Thoracic aorta (tissue), 2 donors: Measurements from ENCODE around the gene UBR4. TPM values are rescaled to one million over a fixed set of nuclear protein-coding genes. Genes with fewer than 3 reads are reported as not detected.
A peak's percentile ranks its signal among the peaks of the same experiment; 100 is the strongest.

Source experiments
- ATAC-seq: fragments of 150-250 bp; one replicate; pipeline ENCODE4 v1.8.0; 2017; ENCODE audit warnings: low read depth; ENCODE audit not compliant: insufficient number of reproducible peaks, low FRiP score
- DNase-seq: peaks from one replicate; pipeline ENCODE4 v3.0.0-alpha.2; 2020; ENCODE audit warnings: low spot score
- H3K27ac ChIP-seq, 2 donors: fragments of 200-600 bp; sonication (generic); 1 replicate in 1 of 2; 2 replicates in 1 of 2; pipeline ENCODE4 v1.5.1; 2016; ENCODE audit warnings: mild to moderate bottlenecking in 2 of 2, moderate library complexity in 2 of 2
- H3K27me3 ChIP-seq: fragments of 200-600 bp; sonication (generic); replicated peaks from 2 replicates; pipeline ENCODE4 v1.6.0; 2016; ENCODE audit warnings: mild to moderate bottlenecking; ENCODE audit not compliant: insufficient read depth
- H3K36me3 ChIP-seq: fragments of 200-600 bp; sonication (generic); one replicate; pipeline ENCODE4 v1.5.1; 2016
- H3K4me1 ChIP-seq, 2 donors: fragments of 200-600 bp; sonication (generic); 1 replicate in 1 of 2; 2 replicates in 1 of 2; pipeline versions ENCODE4 v1.5.1 to v1.6.0; 2016; ENCODE audit warnings: low read depth in 2 of 2, mild to moderate bottlenecking in 1 of 2; ENCODE audit not compliant: control insufficient read depth in 1 of 2
- H3K4me3 ChIP-seq: fragments of 200-600 bp; sonication (generic); 2 replicates; pipeline ENCODE4 v1.5.1; 2016; ENCODE audit warnings: mild to moderate bottlenecking
- H3K9me3 ChIP-seq: fragments of 200-600 bp; sonication (generic); 2 replicates; pipeline ENCODE4 v1.5.1; 2016
- total RNA-seq, 2 donors: library from RNA; depleted of rRNA; stranded (reverse); fragments of >200 nt; gene quantifications; one replicate each; pipeline versions ENCODE4 v1.1.0 to v1.2.3, GENCODE V29; 2016
- TF ChIP-seq, protein P1 (sequence below): fragments of 200-600 bp; sonication (generic); IDR thresholded peaks from one replicate; pipeline ENCODE4 v1.5.1; 2019; ENCODE audit warnings: antibody characterized with exemption

UBR4 gene
- total RNA-seq, 2 donors from 2014 or later, result 231 to 266 TPM

DNA sequence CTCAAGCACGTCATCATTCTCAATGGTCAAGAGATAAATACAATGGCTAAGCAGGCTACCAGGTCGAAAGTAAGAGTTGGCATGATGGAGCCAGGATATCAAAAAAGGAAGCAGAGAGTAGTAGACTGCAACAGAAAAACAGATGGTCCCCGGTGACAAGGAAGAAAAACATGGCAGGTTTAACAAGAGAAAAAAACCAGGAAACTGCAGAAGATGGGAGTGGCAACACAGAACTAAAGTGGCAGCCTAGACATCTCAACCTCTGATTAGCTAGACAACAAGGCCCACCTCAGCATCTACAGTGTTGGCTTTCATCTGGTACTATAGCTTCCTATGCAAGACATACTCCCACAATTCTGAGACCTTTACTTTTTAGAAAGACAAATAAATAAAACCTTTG is 3.1 kb downstream of the UBR4 start:
- H3K36me3 ChIP-seq, result no peaks in the 10 kb centered on the region
- peak overlapping the region; percentile 69 to 90 for H3K27ac ChIP-seq
- peaks cover 56 to 85% of the 10 kb centered on the region in 2 donors for H3K4me1 ChIP-seq
- H3K4me3 ChIP-seq, result no peak overlapping the region
- H3K9me3 ChIP-seq, result no peaks in the 10 kb centered on the region
- no peak for ATAC-seq
- TF ChIP-seq, protein P1, sequence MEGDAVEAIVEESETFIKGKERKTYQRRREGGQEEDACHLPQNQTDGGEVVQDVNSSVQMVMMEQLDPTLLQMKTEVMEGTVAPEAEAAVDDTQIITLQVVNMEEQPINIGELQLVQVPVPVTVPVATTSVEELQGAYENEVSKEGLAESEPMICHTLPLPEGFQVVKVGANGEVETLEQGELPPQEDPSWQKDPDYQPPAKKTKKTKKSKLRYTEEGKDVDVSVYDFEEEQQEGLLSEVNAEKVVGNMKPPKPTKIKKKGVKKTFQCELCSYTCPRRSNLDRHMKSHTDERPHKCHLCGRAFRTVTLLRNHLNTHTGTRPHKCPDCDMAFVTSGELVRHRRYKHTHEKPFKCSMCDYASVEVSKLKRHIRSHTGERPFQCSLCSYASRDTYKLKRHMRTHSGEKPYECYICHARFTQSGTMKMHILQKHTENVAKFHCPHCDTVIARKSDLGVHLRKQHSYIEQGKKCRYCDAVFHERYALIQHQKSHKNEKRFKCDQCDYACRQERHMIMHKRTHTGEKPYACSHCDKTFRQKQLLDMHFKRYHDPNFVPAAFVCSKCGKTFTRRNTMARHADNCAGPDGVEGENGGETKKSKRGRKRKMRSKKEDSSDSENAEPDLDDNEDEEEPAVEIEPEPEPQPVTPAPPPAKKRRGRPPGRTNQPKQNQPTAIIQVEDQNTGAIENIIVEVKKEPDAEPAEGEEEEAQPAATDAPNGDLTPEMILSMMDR, result no peak
- no peak for DNase-seq
- no peaks in the 10 kb centered on the region for H3K27me3 ChIP-seq

DNA sequence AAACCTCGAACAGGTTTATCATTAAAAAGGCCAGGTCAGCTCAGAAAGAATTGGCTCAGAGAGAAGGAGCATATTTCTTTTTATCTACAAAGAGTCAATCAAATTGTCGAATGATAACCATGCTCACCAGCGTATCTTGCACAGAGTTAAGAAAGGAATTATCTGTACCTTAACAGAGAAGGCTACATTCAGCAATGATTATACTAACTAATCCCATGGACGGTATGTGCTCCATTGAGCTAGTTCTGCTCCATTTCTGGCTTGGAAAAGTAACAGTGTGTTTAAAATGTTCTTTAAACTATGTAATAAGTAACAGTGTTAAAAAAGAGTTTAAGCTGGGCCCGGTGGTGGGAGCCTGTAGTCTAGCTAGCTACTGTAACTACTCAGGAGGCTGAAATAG is 4.2 kb downstream of the UBR4 start:
- DNase-seq, result no peak
- Histone ChIP-seq H3K27ac (no peak overlapping the region), H3K4me1 (peaks cover 57 to 87% of the 10 kb centered on the region in 2 donors), H3K9me3 (no peaks in the 10 kb centered on the region), H3K4me3 (no peak overlapping the region), H3K36me3 (peaks cover under 1% of the 10 kb centered on the region), H3K27me3 (no peaks in the 10 kb centered on the region)
- ATAC-seq, result no peak
- TF ChIP-seq, protein P1, result no peak

DNA sequence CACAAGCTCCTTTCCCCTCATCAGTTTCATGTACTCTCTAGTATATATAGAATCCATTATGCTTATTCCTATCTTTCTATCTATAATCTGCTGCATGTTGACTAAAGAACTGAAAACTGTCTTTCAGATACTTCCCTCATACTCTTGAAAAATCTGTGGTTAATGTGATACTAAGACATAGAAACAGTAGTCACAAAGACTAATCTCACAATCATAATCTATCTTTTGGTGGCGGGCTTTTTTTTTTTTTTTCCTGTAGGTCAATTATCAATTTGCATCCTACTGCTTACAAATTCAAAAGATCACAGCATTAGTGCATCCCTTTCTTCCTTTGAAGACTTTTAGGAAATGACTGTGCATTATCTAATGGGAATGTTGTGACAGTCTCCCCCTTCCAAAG is 4.7 kb downstream of the UBR4 start:
- H3K36me3 ChIP-seq, result peaks cover 4% of the 10 kb centered on the region
- H3K27ac ChIP-seq, result no peak overlapping the region
- ATAC-seq (no peak), DNase-seq (no peak)
- TF ChIP-seq, protein P1, result no peak
- peaks cover 55 to 86% of the 10 kb centered on the region in 2 donors for H3K4me1 ChIP-seq
- no peaks in the 10 kb centered on the region for H3K27me3 ChIP-seq
- H3K9me3 ChIP-seq, result no peaks in the 10 kb centered on the region
- H3K4me3 ChIP-seq, result no peak overlapping the region

DNA sequence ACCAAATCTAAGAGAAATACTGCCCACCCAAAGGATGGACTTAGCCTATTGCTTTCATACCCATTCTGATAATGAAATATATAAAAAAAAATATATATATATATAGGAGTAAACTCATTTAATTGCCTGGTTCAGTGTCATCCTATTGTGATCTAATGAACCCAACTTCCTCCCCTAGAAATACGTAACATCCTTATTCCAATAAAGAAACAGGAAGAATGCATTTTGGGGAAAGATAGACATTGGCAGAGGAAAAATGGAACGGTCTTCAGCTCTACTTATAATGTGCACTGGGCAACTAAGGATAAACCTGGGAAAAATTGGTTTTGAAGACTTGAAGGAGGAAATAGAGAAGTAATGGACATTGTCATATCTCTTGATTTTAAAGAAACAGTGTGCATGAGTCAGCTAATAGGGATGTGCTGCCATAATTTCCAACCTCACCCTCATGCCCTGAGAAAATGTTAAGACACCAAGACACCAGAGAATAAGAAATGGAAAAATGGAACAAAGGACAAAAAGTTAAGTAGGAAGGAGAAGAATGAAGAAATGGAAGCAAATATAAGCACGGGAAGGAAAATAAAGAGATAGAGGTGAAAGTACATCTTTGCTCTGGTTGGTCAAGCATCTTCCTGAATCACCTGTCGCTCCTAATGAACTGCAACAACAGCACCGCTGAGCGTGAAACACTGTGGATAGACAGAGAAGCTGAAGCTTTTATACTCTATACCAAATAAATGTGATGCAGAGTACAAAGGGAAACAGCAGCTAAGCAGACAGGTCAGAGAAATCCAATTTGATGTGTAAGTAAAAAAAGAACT is 5.4 kb downstream of the UBR4 start:
- no peak for ATAC-seq
- peaks cover 4% of the 10 kb centered on the region for H3K36me3 ChIP-seq
- H3K4me3 ChIP-seq, result no peak overlapping the region
- no peaks in the 10 kb centered on the region for H3K9me3 ChIP-seq
- peaks cover 55 to 86% of the 10 kb centered on the region in 2 donors for H3K4me1 ChIP-seq
- DNase-seq, result no peak
- TF ChIP-seq, protein P1, result no peak
- H3K27ac ChIP-seq, result peak overlapping the region; percentile 19 to 66
- no peaks in the 10 kb centered on the region for H3K27me3 ChIP-seq

DNA sequence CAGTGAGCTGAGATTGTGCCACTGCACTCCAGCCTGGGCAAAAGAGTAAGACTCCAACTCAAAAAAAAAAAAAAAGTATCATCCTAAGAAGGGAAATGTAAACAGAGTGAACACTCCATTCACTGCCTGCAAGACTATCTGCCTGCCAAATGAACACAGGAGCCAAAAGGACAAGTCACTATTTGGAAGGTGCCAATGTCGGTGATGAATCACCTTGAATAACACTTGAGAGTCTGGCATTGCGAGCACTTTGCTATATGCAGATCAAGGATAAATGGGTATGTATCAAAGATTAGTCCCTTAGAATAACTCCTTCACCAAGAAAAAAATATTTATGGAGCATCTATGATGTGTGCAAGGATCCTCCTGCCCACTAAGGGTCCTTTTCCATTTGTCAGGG is 6.6 kb downstream of the UBR4 start:
- peak; percentile 59 for DNase-seq
- peak; percentile 87 for ATAC-seq
- TF ChIP-seq, protein P1, result no peak
- Histone ChIP-seq H3K27ac (peak overlapping the region; percentile 59 to 66), H3K4me3 (peak overlapping the region; percentile 23), H3K4me1 (peaks cover 55 to 78% of the 10 kb centered on the region in 2 donors), H3K27me3 (no peaks in the 10 kb centered on the region), H3K36me3 (peaks cover 16% of the 10 kb centered on the region), H3K9me3 (no peaks in the 10 kb centered on the region)
